PFSK-1 (cell line): ENCODE data around the gene NXPE3.

ENCODE experiments used
- FOXP2 ChIP-seq: optimal IDR thresholded peaks from 2 replicates; pipeline ENCODE3; 2011; ENCODE audit warnings: borderline replicate concordance, control low read depth, inconsistent platforms; ENCODE audit not compliant: insufficient read depth; ENCODE audit errors: extremely low read length, extremely low read depth
- POLR2AphosphoS5 ChIP-seq: IDR thresholded peaks from 2 replicates; pipeline ENCODE4 v1.6.1; 2012; ENCODE audit warnings: low read depth, mild to moderate bottlenecking, control low read depth, low read length, moderate library complexity
- SIN3A ChIP-seq: IDR thresholded peaks from 2 replicates; pipeline ENCODE4 v1.6.1; 2012; ENCODE audit warnings: mild to moderate bottlenecking, low read length, moderate library complexity, borderline replicate concordance; ENCODE audit not compliant: insufficient read depth
- TAF1 ChIP-seq: IDR thresholded peaks from 2 replicates; pipeline ENCODE4 v1.6.1; 2012; ENCODE audit warnings: low read length, control low read depth, borderline replicate concordance; ENCODE audit not compliant: insufficient read depth

- TF ChIP-seq POLR2AphosphoS5: no peak
- TF ChIP-seq FOXP2: no peak
- no peak for TF ChIP-seq SIN3A
- TF ChIP-seq TAF1: no peak
Observed at GRCh38 chr3:101828276-101828675, 49.3 kb downstream of the NXPE3 start.
